Mucosa of gallbladder (tissue), 1 donor: Measurements from ENCODE around the gene MTHFD2L. TPM values are rescaled to one million over a fixed set of nuclear protein-coding genes. Genes with fewer than 3 reads are reported as not detected.

ENCODE experiments used
- DNase-seq: peaks from one replicate; pipeline ENCODE4 v3.0.0-alpha.2; 2020; ENCODE audit warnings: low spot score
- total RNA-seq: library from RNA; stranded (reverse); gene quantifications from one replicate; pipeline ENCODE4 v1.2.1, GENCODE V29; 2021
- donor health status: DM: no; HTN: no; CAD: no.

The MTHFD2L gene
- total RNA-seq, 1 donor from 2014 or later: 6.8 TPM

- DNase-seq: no peak
Observed at GRCh38 chr4:74304095-74304625, 146.2 kb downstream of the MTHFD2L start.

- no peak for DNase-seq
Observed at GRCh38 chr4:74305000-74305399, 147.1 kb downstream of the MTHFD2L start.

- no peak for DNase-seq
Observed at GRCh38 chr4:74307170-74307569, 149.3 kb downstream of the MTHFD2L start.

GRCh38 chr4:74308215-74308614 is 150.3 kb downstream of the MTHFD2L start, which contains the start of gene EPGN:
EPGN (plus strand) TSS chr4:74308470; CDS start chr4:74308534, 64 bp downstream.
- DNase-seq: no peak

GRCh38 chr4:74309223-74309622 is 151.3 kb downstream of the MTHFD2L start:
- no peak for DNase-seq

- peak; percentile 46 for DNase-seq
Observed at GRCh38 chr4:74311696-74312313, 153.9 kb downstream of the MTHFD2L start.

- no peak for DNase-seq
Observed at GRCh38 chr4:74314329-74314728, 156.4 kb downstream of the MTHFD2L start.

GRCh38 chr4:74314944-74315343 is 157.0 kb downstream of the MTHFD2L start:
- no peak for DNase-seq

GRCh38 chr4:74315376-74315775 is 157.5 kb downstream of the MTHFD2L start:
- DNase-seq: no peak

- no peak for DNase-seq
Observed at GRCh38 chr4:74316397-74316796, 158.5 kb downstream of the MTHFD2L start.

- no peak for DNase-seq
Observed at GRCh38 chr4:74317616-74318246, 159.8 kb downstream of the MTHFD2L start.

- no peak for DNase-seq
Observed at GRCh38 chr4:74318276-74318675, 160.4 kb downstream of the MTHFD2L start.

- DNase-seq: no peak
Observed at GRCh38 chr4:74319470-74319869, 161.6 kb downstream of the MTHFD2L start.

- DNase-seq: peak; percentile 57
Observed at GRCh38 chr4:74320559-74321118, 162.7 kb downstream of the MTHFD2L start.

- DNase-seq: no peak
Observed at GRCh38 chr4:74322301-74322700, 164.4 kb downstream of the MTHFD2L start.

- no peak for DNase-seq
Observed at GRCh38 chr4:74323663-74324062, 165.7 kb downstream of the MTHFD2L start.

GRCh38 chr4:74324262-74324661 is 166.3 kb downstream of the MTHFD2L start:
- no peak for DNase-seq

- no peak for DNase-seq
Observed at GRCh38 chr4:74325886-74326285, 168.0 kb downstream of the MTHFD2L start.

- no peak for DNase-seq
Observed at GRCh38 chr4:74327762-74328161, 169.8 kb downstream of the MTHFD2L start.

GRCh38 chr4:74328501-74328900 is 170.6 kb downstream of the MTHFD2L start:
- DNase-seq: no peak

- no peak for DNase-seq
Observed at GRCh38 chr4:74329307-74329706, 171.4 kb downstream of the MTHFD2L start.

- DNase-seq: no peak
Observed at GRCh38 chr4:74330295-74330750, 172.4 kb downstream of the MTHFD2L start.

- no peak for DNase-seq
Observed at GRCh38 chr4:74331252-74331651, 173.3 kb downstream of the MTHFD2L start.
